ENCODE data around the gene SPATA6L.

DNA sequence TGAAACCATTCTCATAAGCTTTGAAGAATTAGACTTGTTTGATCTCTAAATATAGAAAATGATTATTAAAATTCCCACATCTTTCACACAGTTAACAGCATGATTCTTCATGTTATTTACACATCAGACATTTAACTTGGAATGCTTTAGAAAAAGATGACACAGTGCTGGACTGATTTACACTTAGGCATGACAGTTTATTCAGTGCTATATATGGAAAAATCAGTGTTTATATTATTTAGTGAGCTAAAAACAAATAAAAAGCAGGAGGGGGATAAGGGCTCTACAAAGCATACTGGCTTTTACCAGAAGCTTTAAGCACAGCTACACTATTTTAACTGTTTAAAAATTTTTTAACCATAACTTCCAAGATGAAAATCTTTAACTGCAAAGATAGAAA lies 43.1 kb upstream of the SPATA6L start:
- TF ChIP-seq POLR2A (IDR thresholded peaks at IDR 0.05), result no peak
- TF ChIP-seq, protein P1, sequence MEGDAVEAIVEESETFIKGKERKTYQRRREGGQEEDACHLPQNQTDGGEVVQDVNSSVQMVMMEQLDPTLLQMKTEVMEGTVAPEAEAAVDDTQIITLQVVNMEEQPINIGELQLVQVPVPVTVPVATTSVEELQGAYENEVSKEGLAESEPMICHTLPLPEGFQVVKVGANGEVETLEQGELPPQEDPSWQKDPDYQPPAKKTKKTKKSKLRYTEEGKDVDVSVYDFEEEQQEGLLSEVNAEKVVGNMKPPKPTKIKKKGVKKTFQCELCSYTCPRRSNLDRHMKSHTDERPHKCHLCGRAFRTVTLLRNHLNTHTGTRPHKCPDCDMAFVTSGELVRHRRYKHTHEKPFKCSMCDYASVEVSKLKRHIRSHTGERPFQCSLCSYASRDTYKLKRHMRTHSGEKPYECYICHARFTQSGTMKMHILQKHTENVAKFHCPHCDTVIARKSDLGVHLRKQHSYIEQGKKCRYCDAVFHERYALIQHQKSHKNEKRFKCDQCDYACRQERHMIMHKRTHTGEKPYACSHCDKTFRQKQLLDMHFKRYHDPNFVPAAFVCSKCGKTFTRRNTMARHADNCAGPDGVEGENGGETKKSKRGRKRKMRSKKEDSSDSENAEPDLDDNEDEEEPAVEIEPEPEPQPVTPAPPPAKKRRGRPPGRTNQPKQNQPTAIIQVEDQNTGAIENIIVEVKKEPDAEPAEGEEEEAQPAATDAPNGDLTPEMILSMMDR (IDR thresholded peaks at IDR 0.05), result no peak

All from body of pancreas (tissue), 4 donors.